ENCODE measurements around the gene YARS1.

YARS1 gene

DNA sequence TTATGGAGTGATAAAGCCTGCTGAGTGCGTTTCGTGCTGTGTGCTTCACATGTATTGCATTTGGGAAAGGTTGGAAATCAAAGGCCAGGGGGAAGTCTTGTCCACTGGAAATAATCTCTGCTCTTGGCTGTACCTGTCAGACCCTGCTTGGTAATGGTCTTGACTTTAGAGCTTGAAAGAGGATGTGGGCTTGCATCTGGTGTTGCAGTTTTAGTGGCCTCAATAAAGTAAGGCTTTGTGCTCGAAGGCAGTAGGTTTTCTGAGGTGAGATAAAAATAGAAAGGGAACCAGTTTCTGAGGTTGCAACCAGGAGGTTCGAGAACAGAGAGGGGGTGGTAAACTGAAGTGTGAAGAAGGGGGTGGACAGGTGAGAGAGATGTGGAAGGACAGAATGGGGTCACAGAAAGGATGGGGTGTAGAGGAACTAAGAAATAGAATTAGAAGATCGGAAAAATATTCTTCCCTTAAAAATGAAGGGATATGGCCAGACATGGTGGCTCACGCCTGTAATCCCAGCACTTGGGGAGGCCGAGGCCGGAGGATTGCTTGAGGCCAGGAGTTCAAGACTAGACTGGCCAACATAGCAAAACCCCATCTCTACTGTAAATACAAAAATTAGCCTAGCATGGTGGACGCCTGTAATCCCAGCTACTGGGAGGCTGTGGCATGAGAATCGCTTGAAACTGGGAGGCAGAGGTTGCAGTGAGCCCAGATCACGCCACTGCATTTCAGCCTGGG is 1.8 kb upstream of the YARS1 start:
- no peaks in the 10 kb centered on the region for H3K27me3 ChIP-seq (ENCODE audit: control insufficient read depth, insufficient read depth, low read length)
- H3K4me1 ChIP-seq: peaks cover 3% of the 10 kb centered on the region
- peak overlapping the region; percentile 88 for H3K27ac ChIP-seq

GRCh38 chr1:32817815-32818786 is 943 bp upstream of the YARS1 start:
- peak overlapping the region; percentile 96 for H3K4me3 ChIP-seq (ENCODE audit: low read depth, low read length)
- H2AFZ ChIP-seq: peak overlapping the region; percentile 79
- no peaks in the 10 kb centered on the region for H3K36me3 ChIP-seq (ENCODE audit: control insufficient read depth, insufficient read depth, low read length)
- peaks cover 13% of the 10 kb centered on the region for H3K79me2 ChIP-seq
- H3K4me2 ChIP-seq (ENCODE audit: low read length): peak overlapping the region; percentile 90
- no peaks in the 10 kb centered on the region for H3K9me3 ChIP-seq (ENCODE audit: control insufficient read depth, low read length)
- peaks cover 3% of the 10 kb centered on the region for H3K4me1 ChIP-seq
- TF ChIP-seq CTCF (IDR thresholded peaks at IDR 0.05): no peak
- peak overlapping the region; percentile 88 for H3K27ac ChIP-seq
- H3K27me3 ChIP-seq (ENCODE audit: control insufficient read depth, insufficient read depth, low read length): no peaks in the 10 kb centered on the region
- peak overlapping the region; percentile 90 for H3K9ac ChIP-seq

More for the DNA sequence above, 1.8 kb upstream of the YARS1 start:
- Histone ChIP-seq H2AFZ (no peak overlapping the region), H3K79me2 (peaks cover 13% of the 10 kb centered on the region), H3K4me2 (ENCODE audit: low read length) (peak overlapping the region; percentile 90), H3K9me3 (ENCODE audit: control insufficient read depth, low read length) (no peaks in the 10 kb centered on the region), H3K4me3 (ENCODE audit: low read depth, low read length) (peak overlapping the region; percentile 96), H3K36me3 (ENCODE audit: control insufficient read depth, insufficient read depth, low read length) (no peaks in the 10 kb centered on the region), H3K9ac (no peak overlapping the region)
- TF ChIP-seq CTCF (IDR thresholded peaks at IDR 0.05): no peak

DNA sequence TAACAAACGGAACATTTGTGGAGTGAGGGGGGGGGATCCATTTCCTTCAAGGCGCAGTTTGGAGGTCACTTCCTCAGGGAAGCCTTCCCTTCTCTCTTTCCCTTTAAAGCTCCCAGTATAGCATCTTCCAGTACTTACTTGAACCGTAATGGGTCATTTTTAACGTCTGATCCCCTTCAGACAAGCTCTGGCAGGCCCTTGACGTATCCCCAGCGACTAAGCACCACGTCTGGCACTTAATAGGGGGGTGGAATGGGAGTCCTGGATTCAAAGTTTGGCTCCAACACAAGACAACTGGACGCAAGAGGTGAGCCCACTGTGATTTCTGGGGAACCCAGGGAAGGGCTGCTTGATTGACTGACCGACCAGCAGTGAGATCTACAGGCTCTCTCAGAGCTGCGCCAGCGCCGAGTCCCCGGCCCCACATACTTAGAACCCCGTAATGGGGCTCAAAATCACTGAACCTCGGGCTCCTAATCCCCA is 441 bp downstream of the YARS1 start:
- Histone ChIP-seq H2AFZ (peak overlapping the region; percentile 79), H3K36me3 (ENCODE audit: control insufficient read depth, insufficient read depth, low read length) (no peaks in the 10 kb centered on the region), H3K27me3 (ENCODE audit: control insufficient read depth, insufficient read depth, low read length) (no peaks in the 10 kb centered on the region), H3K79me2 (peaks cover 13% of the 10 kb centered on the region), H3K4me1 (peaks cover 3% of the 10 kb centered on the region), H3K27ac (peak overlapping the region; percentile 88), H3K4me2 (ENCODE audit: low read length) (peak overlapping the region; percentile 90), H3K9ac (peak overlapping the region; percentile 6), H3K4me3 (ENCODE audit: low read depth, low read length) (peak overlapping the region; percentile 96), H3K9me3 (ENCODE audit: control insufficient read depth, low read length) (no peaks in the 10 kb centered on the region)
- no peak for TF ChIP-seq CTCF (IDR thresholded peaks at IDR 0.05)

- H3K9ac ChIP-seq: no peak overlapping the region
- no peak overlapping the region for H3K27ac ChIP-seq
Measured at GRCh38 chr1:32813941-32814739, 3.0 kb downstream of the YARS1 start.

More at GRCh38 chr1:32813941-32814739, 3.0 kb downstream of the YARS1 start:
- Histone ChIP-seq H3K4me3 (ENCODE audit: low read depth, low read length) (no peak overlapping the region), H3K27me3 (ENCODE audit: control insufficient read depth, insufficient read depth, low read length) (no peaks in the 10 kb centered on the region), H3K9me3 (ENCODE audit: control insufficient read depth, low read length) (no peaks in the 10 kb centered on the region), H3K4me1 (peaks cover 3% of the 10 kb centered on the region), H2AFZ (no peak overlapping the region), H3K4me2 (ENCODE audit: low read length) (no peak overlapping the region), H3K36me3 (ENCODE audit: control insufficient read depth, insufficient read depth, low read length) (no peaks in the 10 kb centered on the region), H3K79me2 (peaks cover 7% of the 10 kb centered on the region)
- no peak for TF ChIP-seq CTCF (IDR thresholded peaks at IDR 0.05)

All from parathyroid adenoma (tissue), 2 donors.